Measurements from ENCODE around the gene C21orf91. TPM values are rescaled to one million over a fixed set of nuclear protein-coding genes. Genes with fewer than 3 reads are reported as not detected.

C21orf91 gene
- total and polyA plus RNA-seq, 2 donors (not counting 3 experiments of a cell fraction or from before 2014, with no cell fraction given) = 1.3 to 4.2 TPM

GRCh38 chr21:17768840-17769446 is 50.2 kb downstream of the C21orf91 start:
- H3K4me3 ChIP-seq (replicated peaks in 1 of 3; ENCODE audit: insufficient read depth in 1 of 3, low read depth in 1 of 3, low read length in 3 of 3) = no peak overlapping the region

More at GRCh38 chr21:17768840-17769446, 50.2 kb downstream of the C21orf91 start:
- H3K27me3 ChIP-seq (ENCODE audit: control insufficient read depth in 2 of 2, insufficient read depth in 2 of 2, low read length in 2 of 2) = no peaks in the 10 kb centered on the region
- TF ChIP-seq POLR2A (IDR thresholded peaks at IDR 0.05; ENCODE audit: low read depth, low read length) (no peak), MYC (IDR thresholded peaks at IDR 0.05; ENCODE audit: low read depth, low read length) (no peak), EZH2 (IDR thresholded peaks at IDR 0.05; ENCODE audit: borderline replicate concordance, low read depth, low read length, severe bottlenecking) (no peak), MAX (IDR thresholded peaks at IDR 0.05; ENCODE audit: insufficient read depth, insufficient read length) (no peak), FOS (IDR thresholded peaks at IDR 0.05; ENCODE audit: borderline replicate concordance, insufficient read depth, low read length) (no peak)
- TF ChIP-seq, protein P1, sequence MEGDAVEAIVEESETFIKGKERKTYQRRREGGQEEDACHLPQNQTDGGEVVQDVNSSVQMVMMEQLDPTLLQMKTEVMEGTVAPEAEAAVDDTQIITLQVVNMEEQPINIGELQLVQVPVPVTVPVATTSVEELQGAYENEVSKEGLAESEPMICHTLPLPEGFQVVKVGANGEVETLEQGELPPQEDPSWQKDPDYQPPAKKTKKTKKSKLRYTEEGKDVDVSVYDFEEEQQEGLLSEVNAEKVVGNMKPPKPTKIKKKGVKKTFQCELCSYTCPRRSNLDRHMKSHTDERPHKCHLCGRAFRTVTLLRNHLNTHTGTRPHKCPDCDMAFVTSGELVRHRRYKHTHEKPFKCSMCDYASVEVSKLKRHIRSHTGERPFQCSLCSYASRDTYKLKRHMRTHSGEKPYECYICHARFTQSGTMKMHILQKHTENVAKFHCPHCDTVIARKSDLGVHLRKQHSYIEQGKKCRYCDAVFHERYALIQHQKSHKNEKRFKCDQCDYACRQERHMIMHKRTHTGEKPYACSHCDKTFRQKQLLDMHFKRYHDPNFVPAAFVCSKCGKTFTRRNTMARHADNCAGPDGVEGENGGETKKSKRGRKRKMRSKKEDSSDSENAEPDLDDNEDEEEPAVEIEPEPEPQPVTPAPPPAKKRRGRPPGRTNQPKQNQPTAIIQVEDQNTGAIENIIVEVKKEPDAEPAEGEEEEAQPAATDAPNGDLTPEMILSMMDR (IDR thresholded peaks at IDR 0.05; ENCODE audit: extremely low read depth in 1 of 2, insufficient read depth in 1 of 2, low read depth in 1 of 2, low read length in 2 of 2) = no peak
- FAIRE-seq = no peak
- BruUV-seq (replicated peaks) = no TSS peak
- no peak for DNase-seq (ENCODE audit: low read depth, low spot score)
- H4K20me1 ChIP-seq (replicated peaks; ENCODE audit: control insufficient read depth, extremely low read depth, insufficient read depth, low read length) = no peaks in the 10 kb centered on the region
- intact Hi-C loops (cut with micrococcal nuclease) = no loop called here
- no peaks in the 10 kb centered on the region for H3K4me1 ChIP-seq (ENCODE audit: control insufficient read depth, extremely low read depth, insufficient read depth, low read length)
- H3K4me2 ChIP-seq (ENCODE audit: insufficient read depth, low read length) = no peak overlapping the region
- H3K9ac ChIP-seq (replicated peaks; ENCODE audit: extremely low read depth, insufficient read depth, low read length) = no peak overlapping the region
- no peaks in the 10 kb centered on the region for H3K79me2 ChIP-seq (ENCODE audit: control insufficient read depth, insufficient read depth, low read length)
- no peak overlapping the region for H2AFZ ChIP-seq (ENCODE audit: low read depth, low read length)
- H3K36me3 ChIP-seq (ENCODE audit: control insufficient read depth in 2 of 2, extremely low read depth in 1 of 2, insufficient read depth in 2 of 2, low read length in 2 of 2) = no peaks in the 10 kb centered on the region
- CTCF ChIA-PET = no interaction called here
- no peaks in the 10 kb centered on the region for H3K9me3 ChIP-seq (replicated peaks; ENCODE audit: control insufficient read depth, insufficient read depth, low read length)
- dilution Hi-C loops (cut with MboI; ENCODE audit: extremely low pct_ligation_motif_present, low sequenced_read_pairs) = no loop called here
- no peaks in the 10 kb centered on the region for H3K9me1 ChIP-seq (replicated peaks; ENCODE audit: control insufficient read depth, extremely low read depth, insufficient read depth, low read length)
- no peak overlapping the region for H3K27ac ChIP-seq (ENCODE audit: insufficient read depth, low read depth, low read length)
- POLR2A ChIA-PET = no interaction called here
